ENCODE measurements around the gene EDARADD.

DNA sequence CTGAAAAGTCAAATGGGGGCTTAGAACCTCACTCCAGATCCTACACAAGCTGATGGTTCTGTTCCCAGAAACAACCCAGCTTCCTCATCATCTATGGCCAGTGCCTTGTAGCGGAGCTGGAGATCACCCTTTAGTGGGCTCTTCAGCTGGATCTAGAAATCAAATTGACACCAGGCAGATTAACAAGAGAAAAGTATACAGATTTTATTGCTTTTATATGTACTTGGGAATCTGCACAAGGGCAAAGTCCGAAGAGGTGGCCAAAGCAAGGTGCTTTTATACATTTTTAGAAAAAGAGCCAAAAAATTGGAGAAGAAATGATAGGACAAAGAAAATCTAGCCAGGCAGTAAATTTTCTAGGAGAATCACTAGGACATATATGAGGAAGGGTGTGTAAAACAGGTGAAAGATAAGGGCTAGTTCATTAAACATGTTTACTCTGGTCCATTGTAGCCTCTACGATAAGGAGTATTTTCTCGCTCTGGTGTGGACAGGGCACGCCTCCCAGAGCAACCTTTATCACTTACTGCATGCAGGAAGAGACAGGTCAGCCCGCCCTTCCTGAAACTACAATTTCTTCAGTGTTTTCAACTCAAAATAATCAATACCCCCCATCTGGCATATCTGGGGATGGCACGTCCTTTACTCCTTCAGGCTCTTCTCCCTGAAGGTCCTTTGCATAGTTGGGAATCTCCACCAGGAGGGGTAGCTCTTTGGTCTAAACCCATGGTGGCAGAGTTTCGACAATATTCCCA, 115.7 kb downstream of the EDARADD start:
- no peak for TF ChIP-seq POLR2A (IDR thresholded peaks at IDR 0.05)
- TF ChIP-seq, protein P1, sequence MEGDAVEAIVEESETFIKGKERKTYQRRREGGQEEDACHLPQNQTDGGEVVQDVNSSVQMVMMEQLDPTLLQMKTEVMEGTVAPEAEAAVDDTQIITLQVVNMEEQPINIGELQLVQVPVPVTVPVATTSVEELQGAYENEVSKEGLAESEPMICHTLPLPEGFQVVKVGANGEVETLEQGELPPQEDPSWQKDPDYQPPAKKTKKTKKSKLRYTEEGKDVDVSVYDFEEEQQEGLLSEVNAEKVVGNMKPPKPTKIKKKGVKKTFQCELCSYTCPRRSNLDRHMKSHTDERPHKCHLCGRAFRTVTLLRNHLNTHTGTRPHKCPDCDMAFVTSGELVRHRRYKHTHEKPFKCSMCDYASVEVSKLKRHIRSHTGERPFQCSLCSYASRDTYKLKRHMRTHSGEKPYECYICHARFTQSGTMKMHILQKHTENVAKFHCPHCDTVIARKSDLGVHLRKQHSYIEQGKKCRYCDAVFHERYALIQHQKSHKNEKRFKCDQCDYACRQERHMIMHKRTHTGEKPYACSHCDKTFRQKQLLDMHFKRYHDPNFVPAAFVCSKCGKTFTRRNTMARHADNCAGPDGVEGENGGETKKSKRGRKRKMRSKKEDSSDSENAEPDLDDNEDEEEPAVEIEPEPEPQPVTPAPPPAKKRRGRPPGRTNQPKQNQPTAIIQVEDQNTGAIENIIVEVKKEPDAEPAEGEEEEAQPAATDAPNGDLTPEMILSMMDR (IDR thresholded peaks at IDR 0.05 in 8 of 11, conservative IDR thresholded peaks at IDR 0.05 in 3 of 11): no peak
- TF ChIP-seq POLR2AphosphoS5 (IDR thresholded peaks at IDR 0.05): no peak

All from spleen (tissue), 7 donors.